SK-N-SH (cell line): Measurements from ENCODE around the gene SYNGR1. TPM values are rescaled to one million over a fixed set of nuclear protein-coding genes. Genes with fewer than 3 reads are reported as not detected.

Experiments
- CTCF ChIA-PET: fragments of 300-600, 350-600 bp; formaldehyde crosslinking; extraction: SDS; loops from one replicate; lab custom pipeline; 2021; lab: Yijun Ruan, JAX
- POLR2A ChIA-PET: fragments of 350-600 bp; sonication (Branson Sonifier 250); formaldehyde crosslinking; extraction: SDS; loops from one replicate; lab custom pipeline; 2020; ENCODE audit warnings: antibody characterized with exemption, inconsistent platforms; lab: Yijun Ruan, JAX
- DNase-seq: peaks from one replicate; pipeline ENCODE4 v3.0.0; 2012
- H2AFZ ChIP-seq: fragments of 200-600 bp; sonication (generic); 2 replicates; pipeline ENCODE4 v1.8.1; 2016; ENCODE audit warnings: antibody characterized with exemption, mild to moderate bottlenecking, low read depth
- H3F3A ChIP-seq: fragments of 200-600 bp; sonication (generic); replicated peaks from 2 replicates; pipeline ENCODE3; 2016; ENCODE audit warnings: antibody characterized with exemption, mild to moderate bottlenecking; ENCODE audit not compliant: insufficient read depth
- H3K27ac ChIP-seq, 2 experiments: fragments of 200-500 bp in 1 of 2; fragments of 200-600 bp in 1 of 2; sonication (Bioruptor generic) in 1 of 2; sonication (generic), shearing (Covaris generic) in 1 of 2; 2 replicates each; pipeline versions ENCODE4 v1.5.1 to v1.6.1; 2014 to 2016; ENCODE audit warnings: low read depth in 2 of 2, inconsistent platforms in 1 of 2, low read length in 1 of 2, mild to moderate bottlenecking in 1 of 2, mixed read lengths in 1 of 2
- H3K27me3 ChIP-seq: fragments of 200-600 bp; sonication (generic), shearing (Covaris generic); 2 replicates; pipeline ENCODE4 v1.6.1; 2016; ENCODE audit warnings: mixed run types; ENCODE audit not compliant: insufficient read depth
- H3K36me3 ChIP-seq, 2 experiments: fragments of 200-500 bp in 1 of 2; fragments of 200-600 bp in 1 of 2; sonication (Bioruptor generic) in 1 of 2; sonication (generic) in 1 of 2; replicated peaks in 1 of 2; 2 replicates each; pipeline versions ENCODE3 to v1.5.1; 2014 to 2016; ENCODE audit warnings: low read length in 1 of 2, mild to moderate bottlenecking in 1 of 2; ENCODE audit not compliant: insufficient read depth in 2 of 2, control insufficient read depth in 1 of 2
- H3K4me1 ChIP-seq, 2 experiments: fragments of 200-500 bp in 1 of 2; fragments of 200-600 bp in 1 of 2; sonication (Bioruptor generic) in 1 of 2; sonication (generic), shearing (Covaris generic) in 1 of 2; 2 replicates each; pipeline versions ENCODE4 v1.5.1 to v1.6.1; 2014 to 2016; ENCODE audit warnings: low read depth in 1 of 2, low read length in 1 of 2, mixed run types in 1 of 2; ENCODE audit not compliant: insufficient read depth in 2 of 2, control insufficient read depth in 1 of 2
- H3K4me2 ChIP-seq: fragments of 200-600 bp; sonication (generic), shearing (Covaris generic); 2 replicates; pipeline ENCODE4 v1.6.1; 2017; ENCODE audit warnings: mixed run types
- H3K4me3 ChIP-seq, 2 experiments: fragments of 200-500 bp in 1 of 2; fragments of 200-600 bp in 1 of 2; sonication (Bioruptor generic) in 1 of 2; sonication (generic), shearing (Covaris generic) in 1 of 2; 2 replicates each; pipeline versions ENCODE4 v1.5.1 to v1.8.1; 2014 to 2016; ENCODE audit warnings: low read depth in 2 of 2, inconsistent platforms in 1 of 2, low read length in 1 of 2, mild to moderate bottlenecking in 1 of 2, mixed read lengths in 1 of 2, moderate library complexity in 1 of 2
- H3K79me2 ChIP-seq: fragments of 200-600 bp; sonication (generic); 2 replicates; pipeline ENCODE4 v1.8.1; 2017; ENCODE audit warnings: mild to moderate bottlenecking; ENCODE audit not compliant: insufficient read depth
- H3K9ac ChIP-seq: fragments of 200-600 bp; sonication (generic); 2 replicates; pipeline ENCODE4 v1.6.1; 2017; ENCODE audit warnings: mixed run types
- H3K9me2 ChIP-seq: fragments of 200-600 bp; sonication (generic); 2 replicates; pipeline ENCODE4 v1.6.1; 2017; ENCODE audit warnings: mixed run types
- H3K9me3 ChIP-seq: fragments of 200-600 bp; sonication (generic); 2 replicates; pipeline ENCODE4 v1.6.1; 2017; ENCODE audit warnings: mixed run types, mild to moderate bottlenecking, moderate library complexity
- H4K20me1 ChIP-seq: fragments of 200-600 bp; sonication (generic); 2 replicates; pipeline ENCODE4 v1.6.1; 2017; ENCODE audit warnings: mild to moderate bottlenecking, mixed run types; ENCODE audit not compliant: insufficient read depth
- CTCF ChIP-seq: fragments of 200-600 bp; sonication (generic); IDR thresholded peaks from 2 replicates; pipeline ENCODE4 v1.6.1; 2017; ENCODE audit warnings: antibody characterized with exemption, mild to moderate bottlenecking, moderate library complexity
- EZH2phosphoT487 ChIP-seq: fragments of 200-600 bp; sonication (generic); IDR thresholded peaks from 2 replicates; pipeline ENCODE4 v1.6.1; 2017; ENCODE audit warnings: low read depth, mixed run types, mild to moderate bottlenecking, antibody characterized with exemption, moderate library complexity, borderline replicate concordance
- FOSL2 ChIP-seq: IDR thresholded peaks from 2 replicates; pipeline ENCODE4 v1.4.0; 2012; ENCODE audit warnings: low read depth, mild to moderate bottlenecking, moderate library complexity, borderline replicate concordance
- FOXJ3 ChIP-seq: sonication (generic); formaldehyde crosslinking; IDR thresholded peaks from 2 replicates; pipeline ENCODE4 v1.5.1; 2020; ENCODE audit warnings: mild to moderate bottlenecking, missing genetic modification reagents
- MEF2A ChIP-seq: IDR thresholded peaks from 2 replicates; pipeline ENCODE4 v1.4.0; 2012; ENCODE audit warnings: low read depth, borderline replicate concordance
- NRF1 ChIP-seq: IDR thresholded peaks from 2 replicates; pipeline ENCODE4 v1.6.1; 2012; ENCODE audit warnings: low read depth, mild to moderate bottlenecking, low read length
- PBX3 ChIP-seq: IDR thresholded peaks from 2 replicates; pipeline ENCODE4; 2012
- POLR2AphosphoS5 ChIP-seq: IDR thresholded peaks from 2 replicates; pipeline ENCODE4 v1.6.1; 2012; ENCODE audit warnings: low read depth, low read length
- RCOR1 ChIP-seq: fragments of 150-350 bp; IDR thresholded peaks from 2 replicates; pipeline ENCODE4 v1.6.1; 2017; ENCODE audit warnings: antibody characterized with exemption, low read length
- RFX5 ChIP-seq: IDR thresholded peaks from 2 replicates; pipeline ENCODE4 v1.6.1; 2012; ENCODE audit warnings: mild to moderate bottlenecking, improper control_type of control experiment, low read length
- RXRA ChIP-seq: IDR thresholded peaks from 2 replicates; pipeline ENCODE4 v1.4.0; 2012; ENCODE audit warnings: low read depth, mild to moderate bottlenecking, borderline replicate concordance
- SIN3A ChIP-seq: IDR thresholded peaks from 2 replicates; pipeline ENCODE4 v1.6.1; 2012; ENCODE audit warnings: low read depth, mild to moderate bottlenecking, low read length, moderate library complexity, borderline replicate concordance
- TEAD4 ChIP-seq: IDR thresholded peaks from 2 replicates; pipeline ENCODE4 v1.4.0; 2012; ENCODE audit warnings: mild to moderate bottlenecking, borderline replicate concordance; ENCODE audit not compliant: insufficient read depth
- ZBTB33 ChIP-seq: IDR thresholded peaks from 2 replicates; pipeline ENCODE4 v1.4.0; 2012; ENCODE audit warnings: low read depth, borderline replicate concordance
- WGBS: methylation state at CpG from one replicate; pipeline ENCODE4 v1.1.6; 2017; ENCODE audit warnings: low lambda C conversion rate; 5-methylcytosine and 5-hydroxymethylcytosine counted together
- polyA plus RNA-seq, 3 experiments: library from polyadenylated mRNA; depleted of rRNA; stranded (reverse); fragments of >200 nt; gene quantifications; 2 replicates each; pipeline ENCODE4 v1.2.3, GENCODE V29; 2012

Gene SYNGR1
- polyA plus RNA-seq, 1 of the 3 experiments (the other 2 are of a cell fraction): 18.7 TPM

- no peaks in the 10 kb centered on the region for H3K27me3 ChIP-seq
- CTCF ChIA-PET: interaction anchor here (0.6 kb wide), 1 partner anchor 19 kb away, joined by 3 read pairs; the partner anchor contains the start of gene TAB1
- no CpG with 5 or more reads among the region's 6 CpGs for WGBS
Observed at GRCh38 chr22:39419096-39419495, 69.3 kb downstream of the SYNGR1 start.

GRCh38 chr22:39419911-39420310, 70.1 kb downstream of the SYNGR1 start:
- Histone ChIP-seq H3K79me2 (no peaks in the 10 kb centered on the region), H3K9me3 (no peaks in the 10 kb centered on the region), H3K4me3 (no peak overlapping the region), H3F3A (no peaks in the 10 kb centered on the region), H3K9ac (no peak overlapping the region), H4K20me1 (no peaks in the 10 kb centered on the region), H3K4me2 (no peak overlapping the region), H2AFZ (no peak overlapping the region), H3K27ac (no peak overlapping the region), H3K4me1 (no peaks in the 10 kb centered on the region; a peak in 1 of 4 replicates), H3K36me3 (peaks cover 0 to 5% of the 10 kb centered on the region in 2 experiments), H3K27me3 (no peaks in the 10 kb centered on the region), H3K9me2 (no peaks in the 10 kb centered on the region)
- no peak for TF ChIP-seq EZH2phosphoT487
- TF ChIP-seq POLR2AphosphoS5: no peak
- no peak for TF ChIP-seq CTCF
- TF ChIP-seq PBX3: no peak
- no peak for TF ChIP-seq RXRA
- 94% methylated on average over 3 of the region's 5 CpGs for WGBS
- no peak for DNase-seq
- CTCF ChIA-PET: no interaction called here
- POLR2A ChIA-PET: no interaction called here

More at GRCh38 chr22:39419096-39419495, 69.3 kb downstream of the SYNGR1 start:
- Histone ChIP-seq H3K4me2 (no peak overlapping the region), H3K4me1 (no peaks in the 10 kb centered on the region; a peak in 1 of 4 replicates), H4K20me1 (no peaks in the 10 kb centered on the region), H3K9me2 (no peaks in the 10 kb centered on the region), H3F3A (no peaks in the 10 kb centered on the region), H3K4me3 (no peak overlapping the region), H3K79me2 (no peaks in the 10 kb centered on the region), H3K9ac (no peak overlapping the region), H3K27ac (no peak overlapping the region), H3K36me3 (peaks cover 0 to 5% of the 10 kb centered on the region in 2 experiments), H3K9me3 (no peaks in the 10 kb centered on the region), H2AFZ (no peak overlapping the region)
- no peak for DNase-seq
- POLR2A ChIA-PET: no interaction called here
- no peak for TF ChIP-seq FOSL2
- no peak for TF ChIP-seq SIN3A
- no peak for TF ChIP-seq FOXJ3 (CRISPR knock-in tag)
- no peak for TF ChIP-seq MEF2A
- no peak for TF ChIP-seq ZBTB33
- no peak for TF ChIP-seq NRF1
- no peak for TF ChIP-seq TEAD4
- no peak for TF ChIP-seq RFX5
- no peak for TF ChIP-seq RCOR1
